CD4-positive, CD25-positive, alpha-beta regulatory T cell (primary cell): ENCODE results near the gene NET1. TPM values are rescaled to one million over a fixed set of nuclear protein-coding genes. Genes with fewer than 3 reads are reported as not detected.
"Not testable (repeated sequence)": the region's sequence is repeated elsewhere in the genome, so short reads cannot be mapped to it uniquely, and the experiment has no call there.

Source experiments
- ATAC-seq, 2 donors: fragments of 150-1000 bp; cut with Tn5 transposase; one replicate each; pipeline ENCODE4 v1.10.0; 2021; ENCODE audit warnings: low read depth in 2 of 2, moderate number of reproducible peaks in 2 of 2, moderate library complexity in 1 of 2
- DNase-seq, 3 donors: peaks; one replicate each; pipeline versions ENCODE4 v3.0.0 to v3.0.0-alpha.2; 2012 to 2022; ENCODE audit warnings: mixed read lengths in 1 of 3
- H3K27ac ChIP-seq: one replicate; pipeline ENCODE4 v1.7.0; 2013; ENCODE audit warnings: mild to moderate bottlenecking, low read length; ENCODE audit not compliant: insufficient read depth, poor library complexity, severe bottlenecking
- H3K27me3 ChIP-seq: one replicate; pipeline ENCODE4 v1.7.0; 2013; ENCODE audit warnings: low read length; ENCODE audit not compliant: control insufficient read depth, insufficient read depth
- H3K36me3 ChIP-seq: one replicate; pipeline ENCODE4 v1.7.0; 2013; ENCODE audit warnings: mild to moderate bottlenecking, low read length, moderate library complexity; ENCODE audit not compliant: control insufficient read depth, insufficient read depth
- H3K4me1 ChIP-seq: 2 replicates; pipeline ENCODE4 v1.7.0; 2013; ENCODE audit warnings: mild to moderate bottlenecking, low read length; ENCODE audit not compliant: insufficient read depth, control insufficient read depth, poor library complexity, severe bottlenecking
- H3K4me3 ChIP-seq: one replicate; pipeline ENCODE4 v1.7.0; 2013; ENCODE audit warnings: low read depth, mild to moderate bottlenecking, low read length, moderate library complexity
- H3K9me3 ChIP-seq, 2 experiments: 1 replicate in 1 of 2; 2 replicates in 1 of 2; pipeline ENCODE4 v1.7.0; 2013; ENCODE audit warnings: low read length in 2 of 2, mild to moderate bottlenecking in 1 of 2, moderate library complexity in 1 of 2; ENCODE audit not compliant: control insufficient read depth in 2 of 2
- H3K27ac Mint-ChIP-seq, 3 donors: one replicate each; pipeline ENCODE4 v1.8.0; 2020 to 2022; ENCODE audit warnings: mild to moderate bottlenecking in 3 of 3, mixed read lengths in 3 of 3, moderate library complexity in 2 of 3
- H3K27me3 Mint-ChIP-seq: one replicate; pipeline ENCODE4 v1.8.0; 2022; ENCODE audit warnings: mild to moderate bottlenecking, mixed read lengths
- H3K36me3 Mint-ChIP-seq: one replicate; pipeline ENCODE4 v1.8.0; 2020; ENCODE audit warnings: mixed read lengths
- H3K4me1 Mint-ChIP-seq, 4 donors: one replicate each; pipeline ENCODE4 v1.8.0; 2020 to 2022; ENCODE audit warnings: mixed read lengths in 4 of 4, mild to moderate bottlenecking in 1 of 4
- H3K4me3 Mint-ChIP-seq, 4 donors: one replicate each; pipeline ENCODE4 v1.8.0; 2020 to 2022; ENCODE audit warnings: mild to moderate bottlenecking in 4 of 4, mixed read lengths in 4 of 4, moderate library complexity in 3 of 4
- H3K9me3 Mint-ChIP-seq, 7 donors: one replicate each; pipeline ENCODE4 v1.8.0; 2020 to 2022; ENCODE audit warnings: mixed read lengths in 7 of 7, mild to moderate bottlenecking in 3 of 7, moderate library complexity in 2 of 7
- polyA plus RNA-seq, 4 donors: library from polyadenylated mRNA; unstranded; fragments of 300-500 nt; fragmentation: Illumina TruSeq; gene quantifications; one replicate each; pipeline ENCODE4 v1.2.3, GENCODE V29; 2021
- total RNA-seq: library from RNA; stranded (reverse); gene quantifications from one replicate; pipeline ENCODE4 v1.2.3, GENCODE V29; 2022

The NET1 gene
- total and polyA plus RNA-seq, 5 donors from 2014 or later = 11.3 to 27.7 (median 14.9) TPM

GRCh38 chr10:5373307-5373706 lies 39.0 kb upstream of the NET1 start:
- Mint-ChIP-seq H3K36me3 (no peaks in the 10 kb centered on the region), H3K9me3 (peaks cover 0 to 4% (median 2%) of the 10 kb centered on the region in 7 donors), H3K27ac (no peak overlapping the region), H3K4me3 (no peak overlapping the region), H3K27me3 (peaks cover 6% of the 10 kb centered on the region), H3K4me1 (no peaks in the 10 kb centered on the region)
- Histone ChIP-seq H3K4me1 (no peaks in the 10 kb centered on the region), H3K4me3 (no peak overlapping the region), H3K27ac (no peak overlapping the region), H3K27me3 (no peaks in the 10 kb centered on the region), H3K9me3 (no peaks in the 10 kb centered on the region), H3K36me3 (no peaks in the 10 kb centered on the region)
- DNase-seq (no peak), ATAC-seq (no peak)

- H3K27ac ChIP-seq = no peak overlapping the region
- Mint-ChIP-seq H3K36me3 (no peaks in the 10 kb centered on the region), H3K9me3 (peaks cover 0 to 5% (median 2%) of the 10 kb centered on the region in 7 donors), H3K4me1 (no peaks in the 10 kb centered on the region), H3K27me3 (peaks cover 6% of the 10 kb centered on the region), H3K27ac (no peak overlapping the region), H3K4me3 (no peak overlapping the region)
- no peak for DNase-seq
- H3K4me3 ChIP-seq = no peak overlapping the region
- H3K36me3 ChIP-seq = no peaks in the 10 kb centered on the region
- no peak for ATAC-seq
- no peaks in the 10 kb centered on the region for H3K27me3 ChIP-seq
- no peaks in the 10 kb centered on the region for H3K9me3 ChIP-seq
- no peaks in the 10 kb centered on the region for H3K4me1 ChIP-seq
These were observed 38.3 kb upstream of the NET1 start for GRCh38 chr10:5373891-5374611.

GRCh38 chr10:5376450-5376849 lies 35.9 kb upstream of the NET1 start:
- no peaks in the 10 kb centered on the region for H3K36me3 Mint-ChIP-seq
- H3K27me3 Mint-ChIP-seq = peaks cover 6% of the 10 kb centered on the region
- Histone ChIP-seq H3K27ac (no peak overlapping the region), H3K4me3 (no peak overlapping the region), H3K36me3 (no peaks in the 10 kb centered on the region), H3K27me3 (no peaks in the 10 kb centered on the region), H3K4me1 (no peaks in the 10 kb centered on the region), H3K9me3 (no peaks in the 10 kb centered on the region)
- ATAC-seq = no peak
- no peak overlapping the region for H3K4me3 Mint-ChIP-seq
- H3K27ac Mint-ChIP-seq = no peak overlapping the region
- no peak for DNase-seq
- H3K9me3 Mint-ChIP-seq = peaks cover 0 to 6% (median 2%) of the 10 kb centered on the region in 7 donors
- H3K4me1 Mint-ChIP-seq = no peaks in the 10 kb centered on the region

- not testable (repeated sequence) for ATAC-seq, H3K36me3 ChIP-seq, H3K9me3 Mint-ChIP-seq, H3K36me3 Mint-ChIP-seq, H3K27me3 ChIP-seq, H3K4me1 ChIP-seq, H3K27ac ChIP-seq, H3K4me3 Mint-ChIP-seq, H3K27me3 Mint-ChIP-seq, H3K4me1 Mint-ChIP-seq, DNase-seq, H3K27ac Mint-ChIP-seq, H3K9me3 ChIP-seq, H3K4me3 ChIP-seq
These were observed 33.2 kb upstream of the NET1 start for GRCh38 chr10:5379202-5379601.

- H3K9me3 ChIP-seq, H3K4me3 Mint-ChIP-seq, ATAC-seq, DNase-seq, H3K27me3 ChIP-seq, H3K36me3 Mint-ChIP-seq, H3K4me1 ChIP-seq, H3K27me3 Mint-ChIP-seq, H3K27ac Mint-ChIP-seq, H3K9me3 Mint-ChIP-seq, H3K36me3 ChIP-seq, H3K4me3 ChIP-seq, H3K27ac ChIP-seq, H3K4me1 Mint-ChIP-seq: not testable (repeated sequence)
These were observed 32.0 kb upstream of the NET1 start for GRCh38 chr10:5380395-5380794.

GRCh38 chr10:5381187-5381586 lies 31.2 kb upstream of the NET1 start:
- Histone ChIP-seq H3K4me3 (no peak overlapping the region), H3K36me3 (no peaks in the 10 kb centered on the region), H3K27me3 (no peaks in the 10 kb centered on the region), H3K9me3 (no peaks in the 10 kb centered on the region), H3K27ac (no peak overlapping the region), H3K4me1 (no peaks in the 10 kb centered on the region)
- H3K27me3 Mint-ChIP-seq = no peaks in the 10 kb centered on the region
- H3K36me3 Mint-ChIP-seq = no peaks in the 10 kb centered on the region
- H3K4me3 Mint-ChIP-seq = no peak overlapping the region
- H3K4me1 Mint-ChIP-seq = no peaks in the 10 kb centered on the region
- H3K9me3 Mint-ChIP-seq = peaks cover 0 to 6% (median 0%) of the 10 kb centered on the region in 7 donors
- ATAC-seq = no peak
- no peak for DNase-seq
- no peak overlapping the region for H3K27ac Mint-ChIP-seq

GRCh38 chr10:5385224-5385623 lies 27.1 kb upstream of the NET1 start:
- peaks cover 2 to 14% (median 9%) of the 10 kb centered on the region in 7 donors for H3K9me3 Mint-ChIP-seq
- no peak overlapping the region for H3K4me3 Mint-ChIP-seq
- ATAC-seq = no peak
- Histone ChIP-seq H3K4me3 (no peak overlapping the region), H3K9me3 (peaks cover 9% of the 10 kb centered on the region in 2 experiments), H3K4me1 (no peaks in the 10 kb centered on the region), H3K27ac (no peak overlapping the region), H3K27me3 (no peaks in the 10 kb centered on the region), H3K36me3 (no peaks in the 10 kb centered on the region)
- no peaks in the 10 kb centered on the region for H3K27me3 Mint-ChIP-seq
- H3K4me1 Mint-ChIP-seq = no peaks in the 10 kb centered on the region
- H3K36me3 Mint-ChIP-seq = no peaks in the 10 kb centered on the region
- DNase-seq = no peak
- H3K27ac Mint-ChIP-seq = no peak overlapping the region

- no peaks in the 10 kb centered on the region for H3K27me3 ChIP-seq
- H3K4me1 Mint-ChIP-seq = no peaks in the 10 kb centered on the region
- DNase-seq (no peak), ATAC-seq (no peak)
- H3K9me3 ChIP-seq = peaks cover 25 to 27% of the 10 kb centered on the region in 2 experiments
- H3K36me3 Mint-ChIP-seq = peaks cover 7% of the 10 kb centered on the region
- no peak overlapping the region for H3K27ac ChIP-seq
- H3K4me3 Mint-ChIP-seq = no peak overlapping the region
- peaks cover 2 to 33% (median 13%) of the 10 kb centered on the region in 7 donors for H3K9me3 Mint-ChIP-seq
- H3K27me3 Mint-ChIP-seq = no peaks in the 10 kb centered on the region
- no peaks in the 10 kb centered on the region for H3K36me3 ChIP-seq
- no peaks in the 10 kb centered on the region for H3K4me1 ChIP-seq
- H3K27ac Mint-ChIP-seq = no peak overlapping the region
- no peak overlapping the region for H3K4me3 ChIP-seq
These were observed 25.2 kb upstream of the NET1 start for GRCh38 chr10:5387169-5387568.
